DOHH2 (cell line): Measurements from ENCODE around the gene PARP3.

Source experiments
- CTCF ChIP-seq: fragments of 200-600 bp; sonication (generic); IDR thresholded peaks from one replicate; pipeline ENCODE4 v1.5.1; 2014; ENCODE audit warnings: antibody characterized with exemption, mild to moderate bottlenecking, low read depth, low read length; ENCODE audit not compliant: poor library complexity, severe bottlenecking
- EZH2phosphoT487 ChIP-seq: fragments of 200-600 bp; sonication (generic); IDR thresholded peaks from 2 replicates; pipeline ENCODE4 v1.6.1; 2017; ENCODE audit warnings: borderline replicate concordance, mild to moderate bottlenecking, antibody characterized with exemption, low read length, moderate library complexity, mixed read lengths

GRCh38 chr3:51987568-51987967 is 45.4 kb downstream of the PARP3 start:
- TF ChIP-seq CTCF (no peak), EZH2phosphoT487 (no peak)
